NCI-H1417 treated with DMSO at 0.1 percent for 48 hours (cell line): ENCODE measurements around the gene LAD1.

Source experiments
- DNase-seq: peaks from one replicate; lab custom pipeline; 2025; lab: John Stamatoyannopoulos, UW

Gene LAD1

GRCh38 chr1:201391651-201392511 is 7.2 kb downstream of the LAD1 start:
- no peak for DNase-seq

- DNase-seq, result no peak
These were observed 7.9 kb downstream of the LAD1 start for GRCh38 chr1:201391225-201391624.

- DNase-seq, result no peak
These were observed 10.1 kb downstream of the LAD1 start for GRCh38 chr1:201389051-201389450.

GRCh38 chr1:201386208-201386607 is 12.9 kb downstream of the LAD1 start:
- no peak for DNase-seq

- no peak for DNase-seq
These were observed 13.7 kb downstream of the LAD1 start for GRCh38 chr1:201385299-201385891.

- no peak for DNase-seq
These were observed 14.7 kb downstream of the LAD1 start for GRCh38 chr1:201384406-201384782.

- no peak for DNase-seq
These were observed 15.3 kb downstream of the LAD1 start for GRCh38 chr1:201383647-201384405.

- DNase-seq, result no peak
These were observed 18.0 kb downstream of the LAD1 start for GRCh38 chr1:201381130-201381529.

- no peak for DNase-seq
These were observed 19.3 kb downstream of the LAD1 start for GRCh38 chr1:201379733-201380242.

- no peak for DNase-seq
These were observed 20.3 kb downstream of the LAD1 start for GRCh38 chr1:201378804-201379203.

- DNase-seq, result no peak
These were observed 21.5 kb downstream of the LAD1 start, which contains the start of gene TNNT2 for GRCh38 chr1:201377611-201378092. Gene TNNT2, minus strand, starts transcription at chr1:201377680. Its CDS starts 4,426 bp downstream, at chr1:201373254.

GRCh38 chr1:201376464-201377374 is 22.4 kb downstream of the LAD1 start:
- no peak for DNase-seq

GRCh38 chr1:201376107-201376463 is 23.0 kb downstream of the LAD1 start:
- DNase-seq, result no peak

- no peak for DNase-seq
These were observed 24.0 kb downstream of the LAD1 start for GRCh38 chr1:201375169-201375568.

GRCh38 chr1:201374364-201374763 is 24.8 kb downstream of the LAD1 start:
- peak; percentile 44 for DNase-seq

- DNase-seq, result no peak
These were observed 27.3 kb downstream of the LAD1 start for GRCh38 chr1:201371792-201372191.

- no peak for DNase-seq
These were observed 27.8 kb downstream of the LAD1 start for GRCh38 chr1:201371276-201371675.

- no peak for DNase-seq
These were observed 28.6 kb downstream of the LAD1 start for GRCh38 chr1:201370500-201370899.

GRCh38 chr1:201369209-201369608 is 29.9 kb downstream of the LAD1 start:
- DNase-seq, result no peak

GRCh38 chr1:201366696-201367095 is 32.4 kb downstream of the LAD1 start:
- DNase-seq, result no peak

- DNase-seq, result no peak
These were observed 33.9 kb downstream of the LAD1 start for GRCh38 chr1:201365251-201365650.

- DNase-seq, result no peak
These were observed 34.4 kb downstream of the LAD1 start for GRCh38 chr1:201364808-201365105.
